Activated T-helper 17 cell treated with anti-CD3 and anti-CD28 coated beads, Interleukin-2, amount 50 U/mL, for 72 hours (primary cell): ENCODE measurements around the gene SNAI3. TPM values are rescaled to one million over a fixed set of nuclear protein-coding genes. Genes with fewer than 3 reads are reported as not detected.

Experiments used
- ATAC-seq: fragments of 150-1000 bp; cut with Tn5 transposase; replicated peaks from 2 replicates; pipeline ENCODE4 v1.10.0; 2021; ENCODE audit warnings: mild to moderate bottlenecking, moderate library complexity
- H3K27ac Mint-ChIP-seq: one replicate; pipeline ENCODE4 v1.8.0; 2022; ENCODE audit warnings: mixed read lengths
- H3K27me3 Mint-ChIP-seq: one replicate; pipeline ENCODE4 v1.8.0; 2022; ENCODE audit warnings: mixed read lengths
- H3K36me3 Mint-ChIP-seq: one replicate; pipeline ENCODE4 v1.8.0; 2022; ENCODE audit warnings: low read depth, mild to moderate bottlenecking, mixed read lengths
- H3K4me1 Mint-ChIP-seq: one replicate; pipeline ENCODE4 v1.8.0; 2022; ENCODE audit warnings: mixed read lengths
- H3K4me3 Mint-ChIP-seq: one replicate; pipeline ENCODE4 v1.8.0; 2022; ENCODE audit warnings: mild to moderate bottlenecking, mixed read lengths
- H3K9me3 Mint-ChIP-seq: one replicate; pipeline ENCODE4 v1.8.0; 2022; ENCODE audit warnings: mixed read lengths
- total RNA-seq, 2 donors: library from RNA; stranded (reverse); gene quantifications; one replicate each; pipeline ENCODE4 v1.2.3, GENCODE V29; 2022

SNAI3 gene
- total RNA-seq, 2 donors from 2014 or later: 5.9 to 6.7 TPM

GRCh38 chr16:88662843-88663606, 23.3 kb downstream of the SNAI3 start, which contains the start of gene MVD:
Gene MVD, minus strand, starts transcription at chr16:88663091. Its CDS starts 11 bp downstream, at chr16:88663080.
- H3K27ac Mint-ChIP-seq: peak within 1 kb of the TSS; percentile 94
- H3K36me3 Mint-ChIP-seq: peaks cover 5% of the 10 kb centered on the region
- no peaks in the 10 kb centered on the region for H3K9me3 Mint-ChIP-seq
- H3K27me3 Mint-ChIP-seq: no peaks in the 10 kb centered on the region
- ATAC-seq: peak; percentile 98
- H3K4me3 Mint-ChIP-seq: peak within 1 kb of the TSS; percentile 95
- peaks cover 11% of the 10 kb centered on the region for H3K4me1 Mint-ChIP-seq

GRCh38 chr16:88662222-88662842, 24.0 kb downstream of the SNAI3 start:
- H3K27me3 Mint-ChIP-seq: no peaks in the 10 kb centered on the region
- peak overlapping the region; percentile 95 for H3K4me3 Mint-ChIP-seq
- H3K27ac Mint-ChIP-seq: peak overlapping the region; percentile 94
- peaks cover 5% of the 10 kb centered on the region for H3K36me3 Mint-ChIP-seq
- H3K4me1 Mint-ChIP-seq: peaks cover 11% of the 10 kb centered on the region
- H3K9me3 Mint-ChIP-seq: no peaks in the 10 kb centered on the region
- ATAC-seq: peak; percentile 1

- H3K36me3 Mint-ChIP-seq: peaks cover 9% of the 10 kb centered on the region
- peak overlapping the region; percentile 95 for H3K4me3 Mint-ChIP-seq
- no peaks in the 10 kb centered on the region for H3K27me3 Mint-ChIP-seq
- ATAC-seq: no peak
- H3K4me1 Mint-ChIP-seq: peaks cover 11% of the 10 kb centered on the region
- no peaks in the 10 kb centered on the region for H3K9me3 Mint-ChIP-seq
- peak overlapping the region; percentile 94 for H3K27ac Mint-ChIP-seq
Measured at GRCh38 chr16:88661468-88661867, 24.8 kb downstream of the SNAI3 start.

GRCh38 chr16:88659160-88659559, 27.1 kb downstream of the SNAI3 start:
- Mint-ChIP-seq H3K4me1 (peaks cover 11% of the 10 kb centered on the region), H3K36me3 (peaks cover 18% of the 10 kb centered on the region), H3K4me3 (no peak overlapping the region), H3K9me3 (no peaks in the 10 kb centered on the region), H3K27ac (no peak overlapping the region), H3K27me3 (no peaks in the 10 kb centered on the region)
- no peak for ATAC-seq

- peaks cover 11% of the 10 kb centered on the region for H3K4me1 Mint-ChIP-seq
- ATAC-seq: no peak
- no peaks in the 10 kb centered on the region for H3K27me3 Mint-ChIP-seq
- H3K27ac Mint-ChIP-seq: no peak overlapping the region
- peaks cover 18% of the 10 kb centered on the region for H3K36me3 Mint-ChIP-seq
- H3K9me3 Mint-ChIP-seq: no peaks in the 10 kb centered on the region
- no peak overlapping the region for H3K4me3 Mint-ChIP-seq
Measured at GRCh38 chr16:88658714-88659113, 27.6 kb downstream of the SNAI3 start.

GRCh38 chr16:88657371-88657770, 28.9 kb downstream of the SNAI3 start:
- Mint-ChIP-seq H3K27ac (no peak overlapping the region), H3K4me3 (no peak overlapping the region), H3K27me3 (no peaks in the 10 kb centered on the region), H3K4me1 (peaks cover 11% of the 10 kb centered on the region), H3K9me3 (no peaks in the 10 kb centered on the region), H3K36me3 (peaks cover 18% of the 10 kb centered on the region)
- ATAC-seq: no peak

- ATAC-seq: no peak
- H3K4me1 Mint-ChIP-seq: peaks cover 4% of the 10 kb centered on the region
- H3K27me3 Mint-ChIP-seq: no peaks in the 10 kb centered on the region
- no peak overlapping the region for H3K4me3 Mint-ChIP-seq
- no peak overlapping the region for H3K27ac Mint-ChIP-seq
- no peaks in the 10 kb centered on the region for H3K9me3 Mint-ChIP-seq
- H3K36me3 Mint-ChIP-seq: peaks cover 18% of the 10 kb centered on the region
Measured at GRCh38 chr16:88656291-88656980, 29.9 kb downstream of the SNAI3 start.

GRCh38 chr16:88655733-88656281, 30.5 kb downstream of the SNAI3 start:
- Mint-ChIP-seq H3K9me3 (no peaks in the 10 kb centered on the region), H3K4me1 (no peaks in the 10 kb centered on the region), H3K27me3 (no peaks in the 10 kb centered on the region), H3K36me3 (peaks cover 24% of the 10 kb centered on the region), H3K4me3 (no peak overlapping the region), H3K27ac (no peak overlapping the region)
- no peak for ATAC-seq

GRCh38 chr16:88655053-88655732, 31.1 kb downstream of the SNAI3 start:
- no peak overlapping the region for H3K4me3 Mint-ChIP-seq
- ATAC-seq: no peak
- no peak overlapping the region for H3K27ac Mint-ChIP-seq
- no peaks in the 10 kb centered on the region for H3K27me3 Mint-ChIP-seq
- H3K9me3 Mint-ChIP-seq: no peaks in the 10 kb centered on the region
- no peaks in the 10 kb centered on the region for H3K4me1 Mint-ChIP-seq
- peaks cover 24% of the 10 kb centered on the region for H3K36me3 Mint-ChIP-seq

GRCh38 chr16:88654363-88655052, 31.8 kb downstream of the SNAI3 start:
- H3K4me1 Mint-ChIP-seq: no peaks in the 10 kb centered on the region
- H3K4me3 Mint-ChIP-seq: no peak overlapping the region
- no peaks in the 10 kb centered on the region for H3K9me3 Mint-ChIP-seq
- H3K36me3 Mint-ChIP-seq: peaks cover 23% of the 10 kb centered on the region
- no peak overlapping the region for H3K27ac Mint-ChIP-seq
- ATAC-seq: no peak
- H3K27me3 Mint-ChIP-seq: no peaks in the 10 kb centered on the region

- Mint-ChIP-seq H3K4me1 (peaks cover 5% of the 10 kb centered on the region), H3K27me3 (no peaks in the 10 kb centered on the region), H3K9me3 (no peaks in the 10 kb centered on the region), H3K4me3 (no peak overlapping the region), H3K27ac (peak overlapping the region; percentile 28), H3K36me3 (peaks cover 31% of the 10 kb centered on the region)
- no peak for ATAC-seq
Measured at GRCh38 chr16:88653596-88654362, 32.5 kb downstream of the SNAI3 start.

- no peak overlapping the region for H3K4me3 Mint-ChIP-seq
- no peak for ATAC-seq
- H3K36me3 Mint-ChIP-seq: peaks cover 32% of the 10 kb centered on the region
- no peaks in the 10 kb centered on the region for H3K9me3 Mint-ChIP-seq
- peak overlapping the region; percentile 28 for H3K27ac Mint-ChIP-seq
- H3K4me1 Mint-ChIP-seq: peaks cover 5% of the 10 kb centered on the region
- H3K27me3 Mint-ChIP-seq: no peaks in the 10 kb centered on the region
Measured at GRCh38 chr16:88653101-88653500, 33.2 kb downstream of the SNAI3 start.

- Mint-ChIP-seq H3K9me3 (no peaks in the 10 kb centered on the region), H3K4me3 (no peak overlapping the region), H3K4me1 (peaks cover 5% of the 10 kb centered on the region), H3K27me3 (no peaks in the 10 kb centered on the region), H3K36me3 (peaks cover 32% of the 10 kb centered on the region), H3K27ac (no peak overlapping the region)
- ATAC-seq: no peak
Measured at GRCh38 chr16:88652762-88653063, 33.6 kb downstream of the SNAI3 start.
